NCI-H748 treated with DMSO at 0.1 percent for 48 hours (cell line): Measurements from ENCODE around the gene MS4A8.

Experiments used
- DNase-seq: peaks from one replicate; lab custom pipeline; 2025; lab: John Stamatoyannopoulos, UW

The MS4A8 gene

DNA sequence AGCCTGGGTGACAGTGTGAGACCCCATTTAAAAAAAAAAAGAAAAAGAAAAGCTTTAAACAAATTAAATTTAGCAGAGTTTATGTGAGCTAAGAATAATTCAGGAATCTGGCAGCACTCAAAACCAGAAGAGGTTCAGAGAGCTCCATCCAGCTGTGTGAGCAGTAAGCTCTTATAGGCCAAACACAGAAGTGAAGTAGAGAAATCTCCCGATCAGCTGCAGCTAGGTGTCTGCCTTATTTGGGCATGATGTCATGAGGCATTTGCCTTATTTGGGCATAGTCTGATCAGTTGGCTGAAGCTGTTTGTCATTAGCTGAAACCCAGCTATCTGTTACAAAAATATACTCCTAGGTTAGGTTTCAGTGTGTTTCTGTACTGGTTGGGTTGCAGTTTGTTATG, 65.5 kb downstream of the MS4A8 start:
- DNase-seq: no peak

DNA sequence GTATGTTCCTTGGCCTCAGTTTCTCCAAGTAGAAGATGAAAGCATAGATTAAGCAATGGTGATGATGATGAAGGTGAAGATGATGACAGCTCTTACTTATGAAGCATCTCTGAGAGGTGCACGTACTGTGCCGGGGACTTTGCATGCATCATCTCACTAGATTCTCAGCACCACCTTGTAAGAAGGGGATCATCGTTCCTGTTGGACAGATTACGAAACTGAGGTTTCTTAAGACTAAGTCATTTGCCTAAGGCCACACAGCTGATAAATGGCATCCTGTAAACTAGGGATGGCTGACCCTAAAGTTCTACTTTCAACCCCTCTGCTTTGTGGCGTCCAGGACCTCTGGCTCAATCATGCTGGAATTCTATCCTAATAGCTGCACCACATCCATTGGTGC, 65.9 kb downstream of the MS4A8 start:
- no peak for DNase-seq
